ENCODE results near the gene GARIN5B.

GARIN5B gene

DNA sequence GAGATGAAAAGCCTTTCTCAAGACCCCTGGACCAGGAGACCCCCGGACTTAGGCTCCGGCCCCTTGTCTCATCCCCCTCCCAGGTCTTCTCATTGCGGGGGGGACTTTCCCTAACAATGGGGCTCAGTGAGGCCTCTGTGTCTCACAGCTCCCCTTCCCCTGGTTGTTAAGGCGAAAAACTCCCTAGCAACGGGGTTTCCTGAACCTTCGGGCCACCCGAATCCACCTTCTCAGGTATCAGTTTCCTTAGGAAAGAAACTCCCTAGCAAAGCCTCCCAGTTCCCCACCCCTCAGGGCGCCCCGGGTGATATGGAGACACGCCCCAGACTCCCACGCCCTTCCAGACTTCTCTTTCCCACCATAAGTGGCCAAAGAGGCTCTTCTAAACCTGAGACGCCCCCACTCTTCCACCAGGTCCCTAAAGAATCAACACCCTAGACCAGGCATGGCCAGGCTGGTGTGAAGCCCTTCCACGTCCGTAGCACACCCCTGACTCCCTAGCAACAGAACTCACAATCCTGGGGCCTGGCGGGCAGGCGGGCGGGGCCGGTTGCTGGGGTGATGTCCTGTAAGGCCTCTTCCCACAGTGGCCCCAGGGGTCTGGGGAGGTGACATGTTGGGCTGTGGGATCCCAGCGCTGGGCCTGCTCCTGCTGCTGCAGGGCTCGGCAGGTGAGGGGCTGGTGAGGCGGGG lies 13.3 kb upstream of the GARIN5B start, which contains the start of gene TMEM190:
Gene TMEM190 (plus strand): TSS at position 586 of the 693 bp plus-strand sequence. CDS start 28 bp downstream, at position 614.
- POLR2A ChIA-PET, result no interaction called here
- TF ChIP-seq, protein P1, sequence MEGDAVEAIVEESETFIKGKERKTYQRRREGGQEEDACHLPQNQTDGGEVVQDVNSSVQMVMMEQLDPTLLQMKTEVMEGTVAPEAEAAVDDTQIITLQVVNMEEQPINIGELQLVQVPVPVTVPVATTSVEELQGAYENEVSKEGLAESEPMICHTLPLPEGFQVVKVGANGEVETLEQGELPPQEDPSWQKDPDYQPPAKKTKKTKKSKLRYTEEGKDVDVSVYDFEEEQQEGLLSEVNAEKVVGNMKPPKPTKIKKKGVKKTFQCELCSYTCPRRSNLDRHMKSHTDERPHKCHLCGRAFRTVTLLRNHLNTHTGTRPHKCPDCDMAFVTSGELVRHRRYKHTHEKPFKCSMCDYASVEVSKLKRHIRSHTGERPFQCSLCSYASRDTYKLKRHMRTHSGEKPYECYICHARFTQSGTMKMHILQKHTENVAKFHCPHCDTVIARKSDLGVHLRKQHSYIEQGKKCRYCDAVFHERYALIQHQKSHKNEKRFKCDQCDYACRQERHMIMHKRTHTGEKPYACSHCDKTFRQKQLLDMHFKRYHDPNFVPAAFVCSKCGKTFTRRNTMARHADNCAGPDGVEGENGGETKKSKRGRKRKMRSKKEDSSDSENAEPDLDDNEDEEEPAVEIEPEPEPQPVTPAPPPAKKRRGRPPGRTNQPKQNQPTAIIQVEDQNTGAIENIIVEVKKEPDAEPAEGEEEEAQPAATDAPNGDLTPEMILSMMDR (IDR thresholded peaks at IDR 0.05; ENCODE audit: control extremely low read depth, extremely low read depth, low read depth, missing control alignments), result no peak
- CTCF ChIA-PET, result interaction anchor here (1.7 kb wide), 1 partner anchor 75 kb away, joined by 7 read pairs; no protein-coding TSS in a partner anchor
- DNase-seq (ENCODE audit: extremely low spot score), result no peak

DNA sequence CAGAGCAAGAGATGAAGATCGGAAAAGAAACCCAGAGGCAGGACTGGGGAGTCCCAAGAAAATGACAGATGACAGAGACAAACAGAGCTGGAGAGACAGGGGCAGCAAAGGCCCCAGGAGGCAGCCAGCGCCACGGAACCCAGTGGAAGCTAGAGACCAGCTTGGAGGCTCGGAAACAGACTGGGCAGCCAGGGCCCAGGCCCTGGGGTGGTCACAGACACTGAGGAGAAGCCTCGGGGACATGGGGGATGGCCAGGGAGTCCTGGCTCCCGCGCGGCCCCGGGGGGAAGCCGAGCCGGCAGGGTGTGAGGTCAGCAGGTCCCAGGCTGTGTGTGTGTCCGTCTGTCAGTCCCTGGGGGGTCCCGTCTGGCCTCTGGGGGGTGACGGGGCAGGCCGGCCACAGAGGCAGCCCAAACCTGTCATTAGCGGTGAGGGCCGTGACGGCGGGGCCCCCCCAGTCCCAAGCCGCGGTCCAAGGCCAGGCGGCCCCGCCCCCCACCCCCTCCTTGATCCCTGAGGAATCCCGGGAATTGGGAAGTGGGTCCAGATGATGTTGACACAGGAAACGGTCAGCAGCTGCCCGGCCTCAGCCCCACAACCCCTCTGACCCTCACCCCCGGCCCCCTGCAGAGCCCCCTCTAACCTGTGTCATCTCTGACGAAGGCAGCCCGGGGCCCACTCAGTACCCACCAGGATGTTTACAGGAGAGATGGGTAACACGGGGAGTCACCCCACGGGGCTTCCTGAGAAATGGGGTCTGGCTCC lies 11.1 kb upstream of the GARIN5B start:
- CTCF ChIA-PET, result interaction anchor here (1.7 kb wide), 1 partner anchor 73 kb away, joined by 7 read pairs; no protein-coding TSS in a partner anchor

DNA sequence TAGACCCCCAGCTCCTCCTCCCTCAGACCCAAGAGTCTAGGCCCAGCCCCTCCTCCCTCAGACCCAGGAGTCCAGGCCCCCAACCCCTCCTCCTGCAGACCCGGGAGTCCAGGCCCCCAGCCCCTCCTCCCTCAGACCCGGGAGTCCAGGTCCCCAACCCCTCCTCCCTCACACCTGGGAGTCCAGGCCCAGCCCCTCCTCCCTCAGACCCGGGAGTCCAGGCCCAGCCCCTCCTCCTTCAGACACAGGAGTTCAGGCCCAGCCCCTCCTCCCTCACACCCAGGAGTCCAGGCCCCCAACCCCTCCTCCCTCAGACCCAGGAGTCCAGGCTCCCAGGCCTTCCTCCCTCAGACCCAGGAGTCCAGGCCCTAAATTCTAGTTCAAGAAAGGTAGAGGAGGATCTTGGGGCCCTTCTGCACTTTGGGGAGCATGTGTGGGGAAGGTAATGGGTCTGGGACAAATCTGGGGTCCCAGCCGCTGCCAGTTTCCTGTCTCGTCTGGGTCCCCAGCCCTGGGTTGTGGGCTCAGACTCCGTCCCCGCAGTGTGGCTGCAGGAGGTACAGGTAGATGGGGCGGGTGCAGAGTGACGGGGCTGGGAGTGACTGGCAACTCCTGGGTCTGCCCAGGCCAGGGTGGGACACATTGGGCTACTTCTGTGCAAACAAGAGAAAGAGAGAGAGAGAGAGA lies 10.4 kb upstream of the GARIN5B start:
- TF ChIP-seq, protein P1 (IDR thresholded peaks at IDR 0.05; ENCODE audit: control extremely low read depth, extremely low read depth, low read depth, missing control alignments), result no peak
- POLR2A ChIA-PET, result no interaction called here
- CTCF ChIA-PET, result interaction anchor here (1.2 kb wide), 1 partner anchor 45 kb away, joined by 3 read pairs; no protein-coding TSS in a partner anchor
- no peak for DNase-seq (ENCODE audit: extremely low spot score)

More for the DNA sequence above, 11.1 kb upstream of the GARIN5B start:
- TF ChIP-seq, protein P1 (IDR thresholded peaks at IDR 0.05; ENCODE audit: control extremely low read depth, extremely low read depth, low read depth, missing control alignments), result no peak
- POLR2A ChIA-PET, result no interaction called here
- no peak for DNase-seq (ENCODE audit: extremely low spot score)

DNA sequence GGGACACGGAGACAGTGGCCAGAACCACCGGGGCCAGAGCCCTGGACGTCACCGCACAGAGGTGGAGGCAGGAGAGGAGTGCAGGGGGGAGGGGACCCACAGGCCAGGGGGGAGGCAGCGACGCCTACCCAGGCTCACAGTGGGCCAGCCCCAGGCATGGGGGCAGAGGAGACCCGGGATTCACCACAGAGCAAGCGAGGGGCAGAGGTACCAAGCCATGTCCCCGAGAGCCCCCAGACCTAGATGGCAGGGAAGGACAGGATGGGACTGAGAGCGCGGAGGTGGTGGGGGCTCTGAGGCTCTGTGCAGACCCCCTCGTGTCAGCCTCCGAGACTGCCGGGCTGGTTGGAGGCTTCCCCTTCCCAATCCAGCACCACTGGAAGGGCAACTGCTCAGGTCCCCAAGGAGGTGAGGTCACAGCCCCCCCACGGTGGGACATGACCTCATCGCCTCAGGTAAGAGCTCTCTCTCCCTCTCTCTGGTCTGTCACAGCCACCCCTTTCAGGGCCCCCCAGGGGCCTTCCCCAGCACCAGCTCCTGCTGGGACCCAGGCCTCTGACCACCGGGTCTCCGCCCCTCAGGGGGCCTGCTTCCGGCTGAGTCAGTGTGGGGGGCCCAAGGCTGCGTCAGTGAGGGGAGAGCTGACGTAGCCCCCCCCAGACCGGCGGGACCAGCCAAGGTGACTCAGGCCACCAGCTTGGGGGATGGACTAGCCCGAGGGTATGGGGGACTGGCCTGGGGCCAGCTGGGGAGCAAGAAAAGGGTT lies 9.4 kb upstream of the GARIN5B start:
- ChIA-PET POLR2A (interaction anchor here (0.9 kb wide), 1 partner anchor 35 kb away, joined by 3 read pairs; the partner anchor contains the start of gene UBE2S), CTCF (interaction anchor here (0.7 to 1.2 kb wide), 2 partner anchors 46 to 212 kb away, joined by 3 read pairs; no protein-coding TSS in a partner anchor)
- TF ChIP-seq, protein P1 (IDR thresholded peaks at IDR 0.05; ENCODE audit: control extremely low read depth, extremely low read depth, low read depth, missing control alignments), result no peak
- DNase-seq (ENCODE audit: extremely low spot score), result no peak

DNA sequence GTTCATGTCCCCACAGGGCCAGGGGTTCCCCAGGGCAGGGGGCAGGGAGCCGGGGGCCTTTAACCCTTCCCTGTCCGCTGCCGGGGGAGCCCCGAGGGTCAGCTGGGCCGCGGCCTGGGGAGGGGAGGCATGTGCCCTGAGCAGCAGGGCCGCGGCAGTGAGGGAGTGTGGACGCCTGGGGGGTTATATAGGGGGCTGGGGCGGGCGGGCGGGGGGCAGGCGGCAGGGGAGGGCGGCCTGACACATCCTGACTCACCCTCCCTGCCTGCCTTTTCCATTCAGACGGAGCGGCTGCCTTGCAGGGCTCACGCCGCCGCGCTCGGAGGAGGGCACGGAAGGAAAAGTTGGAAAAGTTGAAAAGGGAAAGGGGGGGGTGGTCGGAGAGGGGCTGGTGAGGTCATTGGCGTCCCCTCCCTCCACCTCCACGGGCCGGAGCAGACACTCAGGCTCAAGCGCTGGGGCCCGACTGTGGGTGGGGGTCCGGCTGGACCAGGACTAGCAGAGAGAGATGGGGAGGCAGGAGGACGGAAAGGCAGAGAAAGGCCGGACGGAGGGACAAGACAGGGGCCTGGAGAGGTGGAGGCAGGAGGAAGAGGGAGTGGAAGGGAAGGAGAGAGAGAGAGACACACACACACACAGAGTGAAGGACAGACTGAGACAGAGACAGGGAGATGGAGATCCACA lies 7.4 kb upstream of the GARIN5B start, which contains the start of gene IL11:
Gene IL11 (minus strand): TSS at position 159 of the 684 bp plus-strand sequence. CDS start 153 bp downstream, at position 6.
- TF ChIP-seq, protein P1 (IDR thresholded peaks at IDR 0.05; ENCODE audit: control extremely low read depth, extremely low read depth, low read depth, missing control alignments), result no peak
- no peak for DNase-seq (ENCODE audit: extremely low spot score)
- POLR2A ChIA-PET, result interaction anchor here (0.9 kb wide), 1 partner anchor 31 kb away, joined by 3 read pairs; no protein-coding TSS in a partner anchor
- CTCF ChIA-PET, result no interaction called here

Data from GM10248 (cell line).